ENCODE data around the gene LNPK.

The LNPK gene

GRCh38 chr2:175889701-175890302 is 112.3 kb downstream of the LNPK start:
- no peak for TF ChIP-seq CTCF (IDR thresholded peaks at IDR 0.05; ENCODE audit: control insufficient read depth, extremely low read depth, insufficient read depth)
- no peak for DNase-seq (ENCODE audit: low read depth)
- H3K4me3 ChIP-seq (ENCODE audit: low read depth, low read length): no peak overlapping the region

GRCh38 chr2:175887776-175888175 is 114.3 kb downstream of the LNPK start:
- no peak for TF ChIP-seq CTCF (IDR thresholded peaks at IDR 0.05; ENCODE audit: control insufficient read depth, extremely low read depth, insufficient read depth)
- DNase-seq (ENCODE audit: low read depth): no peak
- no peak overlapping the region for H3K4me3 ChIP-seq (ENCODE audit: low read depth, low read length)

GRCh38 chr2:175884697-175885393 is 117.2 kb downstream of the LNPK start:
- DNase-seq (ENCODE audit: low read depth): no peak
- H3K4me3 ChIP-seq (ENCODE audit: low read depth, low read length): no peak overlapping the region
- TF ChIP-seq CTCF (IDR thresholded peaks at IDR 0.05; ENCODE audit: control insufficient read depth, extremely low read depth, insufficient read depth): no peak

- no peak for DNase-seq (ENCODE audit: low read depth)
- no peak overlapping the region for H3K4me3 ChIP-seq (ENCODE audit: low read depth, low read length)
- TF ChIP-seq CTCF (IDR thresholded peaks at IDR 0.05; ENCODE audit: control insufficient read depth, extremely low read depth, insufficient read depth): no peak
Measured at GRCh38 chr2:175883586-175884194, 118.4 kb downstream of the LNPK start.

- no peak for DNase-seq (ENCODE audit: low read depth)
- TF ChIP-seq CTCF (IDR thresholded peaks at IDR 0.05; ENCODE audit: control insufficient read depth, extremely low read depth, insufficient read depth): no peak
- H3K4me3 ChIP-seq (ENCODE audit: low read depth, low read length): no peak overlapping the region
Measured at GRCh38 chr2:175879679-175880078, 122.4 kb downstream of the LNPK start.

GRCh38 chr2:175877845-175878544 is 124.1 kb downstream of the LNPK start:
- no peak for TF ChIP-seq CTCF (IDR thresholded peaks at IDR 0.05; ENCODE audit: control insufficient read depth, extremely low read depth, insufficient read depth)
- DNase-seq (ENCODE audit: low read depth): no peak
- no peak overlapping the region for H3K4me3 ChIP-seq (ENCODE audit: low read depth, low read length)

Measured in LNCaP clone FGC (cell line).